ENCODE data around the gene SLC30A10. TPM values are rescaled to one million over a fixed set of nuclear protein-coding genes. Genes with fewer than 3 reads are reported as not detected.

Gene SLC30A10
- total RNA-seq, 1 experiment from 2014 or later: 0.09 TPM

DNA sequence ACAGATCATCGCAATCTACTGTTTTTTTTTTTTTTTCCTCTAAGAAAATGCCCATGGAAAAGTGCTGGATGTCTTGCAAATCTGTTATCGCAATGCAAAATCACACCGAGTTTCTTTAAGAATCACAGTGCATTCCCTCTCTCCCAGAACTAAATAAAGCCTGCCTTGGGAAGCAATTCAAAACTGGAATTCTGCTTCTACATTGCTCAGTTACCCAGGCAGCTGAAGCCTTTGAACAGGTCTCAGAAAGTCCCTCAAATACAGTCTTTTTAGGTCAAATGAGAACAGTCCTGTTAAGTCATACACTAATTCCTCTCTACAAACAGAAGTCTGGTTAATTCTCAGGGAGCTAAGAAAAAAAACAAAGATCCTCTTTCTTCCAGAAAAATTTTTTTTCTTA, 46.3 kb downstream of the SLC30A10 start:
- H3K9me3 ChIP-seq (ENCODE audit: control insufficient read depth, low read depth, low read length): no peaks in the 10 kb centered on the region
- H3K14ac ChIP-seq (ENCODE audit: insufficient read depth, low read length): no peak overlapping the region
- no peak overlapping the region for H2BK5ac ChIP-seq (ENCODE audit: insufficient read length, low read length)
- H3K79me2 ChIP-seq (ENCODE audit: insufficient read depth, low read length): no peaks in the 10 kb centered on the region
- Mint-ChIP-seq H3K9me3 (peaks cover 6% of the 10 kb centered on the region in 2 experiments), H3K27me3 (ENCODE audit: low read depth) (no peaks in the 10 kb centered on the region; the same call in 1 of the 2 replicates), H3K36me3 (ENCODE audit: insufficient read depth in 1 of 3, low read depth in 3 of 3) (peaks cover 0 to 7% (median 0%) of the 10 kb centered on the region in 3 experiments; a peak in 3 of 7 replicates), H3K27ac (no peak overlapping the region), H3K4me3 (no peak overlapping the region), H3K4me1 (peaks cover 7 to 10% of the 10 kb centered on the region in 2 experiments)
- H3K27me3 ChIP-seq (ENCODE audit: insufficient read depth, low read length): no peaks in the 10 kb centered on the region
- no peak overlapping the region for H2BK20ac ChIP-seq (ENCODE audit: low read depth, low read length, poor library complexity, severe bottlenecking)
- no peak overlapping the region for H4K5ac ChIP-seq (ENCODE audit: insufficient read length, low read depth, low read length)
- no peak overlapping the region for H3K23ac ChIP-seq (ENCODE audit: insufficient read length, low read depth, low read length)
- no peak overlapping the region for H2BK12ac ChIP-seq (ENCODE audit: insufficient read length, low read depth, low read length)
- H3K79me1 ChIP-seq (ENCODE audit: insufficient read depth, low read depth, low read length, poor library complexity, severe bottlenecking): no peaks in the 10 kb centered on the region
- H3K4me1 ChIP-seq (ENCODE audit: insufficient read depth, low read length): no peaks in the 10 kb centered on the region
- H3K4me2 ChIP-seq (ENCODE audit: insufficient read depth, insufficient read length, low read length): no peak overlapping the region
- H4K8ac ChIP-seq (replicated peaks; ENCODE audit: insufficient read length, low read depth, low read length): no peak overlapping the region
- no peak overlapping the region for H3K56ac ChIP-seq (ENCODE audit: insufficient read length, low read depth, low read length)
- H3K23me2 ChIP-seq (ENCODE audit: insufficient read length, low read depth, low read length, poor library complexity, severe bottlenecking): no peaks in the 10 kb centered on the region
- H4K20me1 ChIP-seq (ENCODE audit: control insufficient read depth, insufficient read depth, insufficient read length): no peaks in the 10 kb centered on the region
- no CpG with 5 or more reads among the region's 3 CpGs for WGBS (ENCODE audit: extremely low coverage, insufficient read length, low lambda C conversion rate)
- H2BK120ac ChIP-seq (ENCODE audit: low read depth, low read length, poor library complexity, severe bottlenecking): no peak overlapping the region
- H3K9ac ChIP-seq (ENCODE audit: extremely low read depth, insufficient read length, low read length): no peak overlapping the region
- no peak overlapping the region for H3K27ac ChIP-seq (ENCODE audit: insufficient read length, low read depth, low read length)
- no peak overlapping the region for H2AK5ac ChIP-seq (ENCODE audit: insufficient read length, low read length)
- no peak overlapping the region for H2BK15ac ChIP-seq (ENCODE audit: low read depth, low read length)
- H3T11ph ChIP-seq (ENCODE audit: low read length): no peak overlapping the region
- H4K91ac ChIP-seq (ENCODE audit: insufficient read length, low read depth, low read length): no peak overlapping the region
- no peak overlapping the region for H3K4ac ChIP-seq (ENCODE audit: low read depth, low read length)
- DNase-seq: no peak
- no peak overlapping the region for H3K18ac ChIP-seq (ENCODE audit: insufficient read length, low read depth, low read length)
- no peak for TF ChIP-seq CTCF (conservative IDR thresholded peaks at IDR 0.05)
- H2AFZ ChIP-seq (ENCODE audit: low read length): no peak overlapping the region
